H1 (cell line): Measurements from ENCODE around the gene PTX3. TPM values are rescaled to one million over a fixed set of nuclear protein-coding genes. Genes with fewer than 3 reads are reported as not detected.

ENCODE experiments used
- CTCF ChIA-PET: fragments of 300-600 bp; sonication (Branson Sonifier 250); formaldehyde crosslinking; loops from one replicate; lab custom pipeline; 2021; ENCODE audit not compliant: partially characterized antibody; lab: Charles Lee
- POLR2A ChIA-PET: fragments of 300-600 bp; sonication (Branson Sonifier 250); formaldehyde crosslinking; loops from one replicate; lab custom pipeline; 2021; ENCODE audit warnings: inconsistent platforms; ENCODE audit not compliant: partially characterized antibody; lab: Charles Lee
- DNase-seq, 2 experiments: peaks; one replicate each; pipeline versions ENCODE4 v3.0.0 to v3.0.0-alpha.2; 2010 to 2022; ENCODE audit warnings: low spot score in 2 of 2, low read depth in 1 of 2, mixed read lengths in 1 of 2
- FAIRE-seq: peaks from 2 replicates; lab custom pipeline; 2011; peaks lifted over from hg19 to GRCh38; lab: Jason Lieb, UNC
- H2AFZ ChIP-seq: 2 replicates; pipeline ENCODE4 v1.8.1; 2012; ENCODE audit warnings: low read length, inconsistent platforms
- H2AK5ac ChIP-seq: 2 replicates; pipeline ENCODE4 v1.6.1; 2013; ENCODE audit warnings: low read depth, low read length
- H2BK120ac ChIP-seq: replicated peaks from 2 replicates; pipeline ENCODE3; 2013; ENCODE audit warnings: low read depth, low read length, inconsistent platforms
- H2BK12ac ChIP-seq: 2 replicates; pipeline ENCODE4 v1.6.1; 2013; ENCODE audit warnings: low read depth, low read length
- H2BK15ac ChIP-seq: 2 replicates; pipeline ENCODE4 v1.6.1; 2013; ENCODE audit warnings: low read length
- H2BK20ac ChIP-seq: 2 replicates; pipeline ENCODE4 v1.6.1; 2013; ENCODE audit warnings: low read length
- H2BK5ac ChIP-seq: 2 replicates; pipeline ENCODE4 v1.6.1; 2013; ENCODE audit warnings: low read depth, low read length
- H3K14ac ChIP-seq: 2 replicates; pipeline ENCODE4 v1.6.1; 2013; ENCODE audit warnings: inconsistent platforms; ENCODE audit not compliant: insufficient read length
- H3K18ac ChIP-seq: 2 replicates; pipeline ENCODE4 v1.6.1; 2013; ENCODE audit warnings: low read length; ENCODE audit errors: extremely low read depth
- H3K23ac ChIP-seq: 2 replicates; pipeline ENCODE4 v1.6.1; 2013; ENCODE audit warnings: inconsistent platforms; ENCODE audit not compliant: insufficient read length
- H3K23me2 ChIP-seq: 2 replicates; pipeline ENCODE4 v1.6.1; 2013; ENCODE audit warnings: low read depth, low read length
- H3K27ac ChIP-seq: 2 replicates; pipeline ENCODE4 v1.6.1; 2011; ENCODE audit warnings: low read depth, low read length, inconsistent platforms
- H3K27me3 ChIP-seq, 4 experiments: replicated peaks in 1 of 4; 1 replicate in 1 of 4; 2 replicates in 3 of 4; pipeline versions ENCODE4 v1.6.1 to v1.8.1; 2011 to 2013; ENCODE audit warnings: low read length in 3 of 4, mild to moderate bottlenecking in 3 of 4, inconsistent platforms in 2 of 4, mixed read lengths in 2 of 4, moderate library complexity in 1 of 4; ENCODE audit not compliant: control insufficient read depth in 3 of 4, insufficient read depth in 3 of 4; ENCODE audit errors: extremely low read depth in 1 of 4
- H3K36me3 ChIP-seq, 4 experiments: 2 replicates each; pipeline versions ENCODE4 v1.6.1 to v1.8.1; 2011 to 2013; ENCODE audit warnings: mild to moderate bottlenecking in 4 of 4, low read length in 3 of 4, moderate library complexity in 2 of 4, control low read depth in 1 of 4, inconsistent platforms in 1 of 4; ENCODE audit not compliant: insufficient read depth in 4 of 4, control insufficient read depth in 2 of 4
- H3K4ac ChIP-seq: replicated peaks from 2 replicates; pipeline ENCODE3; 2013; ENCODE audit warnings: low read length, low read depth, mixed read lengths, inconsistent platforms; ENCODE audit not compliant: insufficient read length
- H3K4me1 ChIP-seq, 4 experiments: replicated peaks in 1 of 4; 1 replicate in 1 of 4; 2 replicates in 3 of 4; pipeline versions ENCODE4 v1.6.1 to v1.8.1; 2011 to 2013; ENCODE audit warnings: low read length in 3 of 4, inconsistent platforms in 2 of 4, mixed read lengths in 1 of 4; ENCODE audit not compliant: insufficient read depth in 4 of 4, control insufficient read depth in 3 of 4
- H3K4me2 ChIP-seq, 2 experiments: 2 replicates each; pipeline versions ENCODE4 v1.6.1 to v1.8.1; 2011 to 2013; ENCODE audit warnings: low read depth in 2 of 2, low read length in 2 of 2, control low read depth in 1 of 2, inconsistent platforms in 1 of 2, mild to moderate bottlenecking in 1 of 2; ENCODE audit not compliant: insufficient read depth in 1 of 2
- H3K4me3 ChIP-seq, 4 experiments: fragments of 200-600, 300-600 bp in 1 of 4; sonication (generic), shearing (Covaris generic), sonication (Bioruptor Twin) in 1 of 4; 2 replicates each; pipeline versions ENCODE4 v1.5.1 to v1.8.1; 2011 to 2016; ENCODE audit warnings: low read length in 4 of 4, low read depth in 3 of 4, control low read depth in 2 of 4, inconsistent platforms in 2 of 4, mild to moderate bottlenecking in 2 of 4, mixed read lengths in 1 of 4, moderate library complexity in 1 of 4; ENCODE audit not compliant: insufficient read depth in 2 of 4; ENCODE audit errors: extremely low read depth in 1 of 4
- H3K56ac ChIP-seq: replicated peaks from 2 replicates; pipeline ENCODE3; 2013; ENCODE audit warnings: low read depth, mild to moderate bottlenecking, mixed read lengths, low read length, inconsistent platforms; ENCODE audit not compliant: insufficient read length
- H3K79me1 ChIP-seq: 2 replicates; pipeline ENCODE4 v1.6.1; 2013; ENCODE audit warnings: low read depth, low read length, control low read depth
- H3K79me2 ChIP-seq, 2 experiments: 2 replicates each; pipeline versions ENCODE4 v1.6.1 to v1.8.1; 2012 to 2013; ENCODE audit warnings: low read length in 2 of 2, mild to moderate bottlenecking in 2 of 2, inconsistent platforms in 1 of 2; ENCODE audit not compliant: insufficient read depth in 2 of 2, control insufficient read depth in 1 of 2
- H3K9ac ChIP-seq, 4 experiments: replicated peaks in 1 of 4; 1 replicate in 1 of 4; 2 replicates in 3 of 4; pipeline versions ENCODE4 v1.6.1 to v1.8.1; 2011 to 2013; ENCODE audit warnings: low read depth in 3 of 4, low read length in 3 of 4, control low read depth in 2 of 4, mild to moderate bottlenecking in 2 of 4, moderate library complexity in 2 of 4, inconsistent platforms in 1 of 4; ENCODE audit errors: extremely low read depth in 1 of 4
- H3K9me3 ChIP-seq, 2 experiments: 2 replicates each; pipeline versions ENCODE4 v1.6.1 to v1.8.1; 2012 to 2013; ENCODE audit warnings: mild to moderate bottlenecking in 2 of 2, moderate library complexity in 2 of 2, control low read depth in 1 of 2, inconsistent platforms in 1 of 2, low read depth in 1 of 2, low read length in 1 of 2, mixed read lengths in 1 of 2; ENCODE audit not compliant: insufficient read depth in 2 of 2
- H4K20me1 ChIP-seq, 2 experiments: replicated peaks in 1 of 2; 2 replicates each; pipeline versions ENCODE3 to v1.8.1; 2011 to 2013; ENCODE audit warnings: inconsistent platforms in 2 of 2, low read length in 2 of 2, mild to moderate bottlenecking in 1 of 2; ENCODE audit not compliant: insufficient read depth in 2 of 2, control insufficient read depth in 1 of 2
- H4K5ac ChIP-seq: 2 replicates; pipeline ENCODE4 v1.6.1; 2013; ENCODE audit warnings: low read length, low read depth, mixed read lengths, inconsistent platforms; ENCODE audit not compliant: insufficient read length
- H4K8ac ChIP-seq: 2 replicates; pipeline ENCODE4 v1.8.0; 2013; ENCODE audit warnings: mild to moderate bottlenecking, moderate library complexity, low read length, inconsistent platforms; ENCODE audit not compliant: insufficient read depth; ENCODE audit errors: extremely low read depth
- H4K91ac ChIP-seq: replicated peaks from 2 replicates; pipeline ENCODE3; 2013; ENCODE audit warnings: low read length, mixed read lengths, inconsistent platforms; ENCODE audit not compliant: insufficient read length
- CHD1 ChIP-seq: IDR thresholded peaks from 2 replicates; pipeline ENCODE4 v1.6.1; 2012; ENCODE audit warnings: low read depth, low read length, improper control_type of control experiment
- CHD2 ChIP-seq: IDR thresholded peaks from 2 replicates; pipeline ENCODE4 v1.6.1; 2012; ENCODE audit warnings: low read length, improper control_type of control experiment
- HDAC6 ChIP-seq: IDR thresholded peaks from one replicate; pipeline ENCODE4 v1.7.1; 2012; ENCODE audit warnings: low read depth, mild to moderate bottlenecking, inconsistent platforms, low read length, moderate library complexity
- JUN ChIP-seq: IDR thresholded peaks from 2 replicates; pipeline ENCODE4 v1.6.1; 2011; ENCODE audit warnings: low read depth, mild to moderate bottlenecking, improper control_type of control experiment, low read length
- RBBP5 ChIP-seq: IDR thresholded peaks from 2 replicates; pipeline ENCODE4 v1.7.1; 2012; ENCODE audit warnings: low read depth, mild to moderate bottlenecking, inconsistent platforms, low read length, moderate library complexity, borderline replicate concordance
- WGBS, 2 experiments: shearing (Covaris generic) in 1 of 2; methylation state at CpG; one replicate each; pipeline versions ENCODE4 v1.1.6 to v1.1.7; 2013 to 2015; ENCODE audit warnings: low lambda C conversion rate in 2 of 2, mixed read lengths in 2 of 2, inconsistent platforms in 1 of 2, low coverage in 1 of 2, missing lambda C conversion rate in 1 of 2; ENCODE audit not compliant: insufficient replicate concordance in 2 of 2, insufficient coverage in 1 of 2, insufficient read length in 1 of 2; ENCODE audit errors: extremely low coverage in 1 of 2, missing lambda C conversion rate in 1 of 2; 5-methylcytosine and 5-hydroxymethylcytosine counted together
- polyA plus RNA-seq, 7 experiments: library from polyadenylated mRNA; depleted of rRNA in 3 of 7; stranded (reverse) in 5 of 7; unstranded in 2 of 7; fragments of >200 nt in 5 of 7; fragments of 200-250 nt in 2 of 7; gene quantifications; 1 replicate in 5 of 7; 2 replicates in 1 of 7; 4 replicates in 1 of 7; pipeline versions ENCODE4 v1.2.1 to v1.2.3, GENCODE V29; 2011 to 2013; ENCODE audit warnings: missing spikeins in 2 of 7, mixed read lengths in 2 of 7
- total RNA-seq: library from RNA; stranded (reverse); fragmentation: NEBNext Ultra II Directional; extraction: Animal tissue kit (Norgen Biotek cat#: 25700); gene quantifications from 2 replicates; pipeline ENCODE4 v1.2.1, GENCODE V29; 2021
- TF ChIP-seq, protein P1 (sequence below): IDR thresholded peaks from 2 replicates; pipeline ENCODE4 v1.6.1; 2012; ENCODE audit warnings: inconsistent platforms
- TF ChIP-seq, protein P2 (sequence below): IDR thresholded peaks from 2 replicates; pipeline ENCODE4 v1.6.1; 2011; ENCODE audit warnings: low read depth, mild to moderate bottlenecking, low read length; ENCODE audit not compliant: insufficient read depth

Gene PTX3
- total and polyA plus RNA-seq, 2 of the 8 experiments (the other 6 are each of a cell fraction or from before 2014, with no cell fraction given), result 1.2 to 1.7 TPM

DNA sequence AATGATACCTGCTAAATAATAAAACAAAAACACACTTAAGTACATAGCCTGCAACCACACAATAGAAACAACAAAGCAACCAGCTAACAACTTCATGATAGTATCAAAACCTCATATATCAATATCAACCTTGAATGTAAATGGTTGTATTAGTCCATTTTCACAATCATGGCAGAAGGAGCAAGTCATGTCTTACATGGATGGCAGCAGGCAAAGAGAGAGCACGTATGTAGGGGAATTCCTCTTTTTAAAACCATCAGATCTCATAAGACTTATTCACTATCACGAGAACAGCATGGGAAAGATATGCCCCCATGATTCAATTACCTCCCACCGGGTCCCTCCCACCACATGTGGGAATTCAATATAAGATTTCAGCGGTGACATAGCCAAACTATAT is 44.5 kb upstream of the PTX3 start:
- Histone ChIP-seq H2BK120ac (no peak overlapping the region), H2AK5ac (no peak overlapping the region), H2BK15ac (no peak overlapping the region), H3K14ac (no peak overlapping the region), H4K20me1 (no peaks in the 10 kb centered on the region), H4K5ac (no peak overlapping the region), H3K18ac (no peak overlapping the region), H4K8ac (no peak overlapping the region), H2AFZ (no peak overlapping the region), H3K79me2 (no peaks in the 10 kb centered on the region), H3K4me1 (no peaks in the 10 kb centered on the region), H3K4ac (no peak overlapping the region), H3K4me3 (no peak overlapping the region), H3K9me3 (no peaks in the 10 kb centered on the region), H3K4me2 (no peak overlapping the region), H4K91ac (no peak overlapping the region), H3K56ac (no peak overlapping the region), H3K27me3 (no peaks in the 10 kb centered on the region), H3K23ac (no peak overlapping the region), H3K23me2 (no peaks in the 10 kb centered on the region), H3K9ac (no peak overlapping the region), H2BK5ac (no peak overlapping the region), H3K79me1 (no peaks in the 10 kb centered on the region), H3K27ac (no peak overlapping the region), H3K36me3 (no peaks in the 10 kb centered on the region; a peak in 1 of 8 replicates), H2BK12ac (no peak overlapping the region), H2BK20ac (no peak overlapping the region)
- WGBS, 2 experiments, result 93% methylated on average over 4 of the region's 4 CpGs; no CpG with 5 or more reads in 1 of the 2 experiments
- POLR2A ChIA-PET, result no interaction called here
- DNase-seq (no peak), FAIRE-seq (no peak)
- TF ChIP-seq, protein P1, sequence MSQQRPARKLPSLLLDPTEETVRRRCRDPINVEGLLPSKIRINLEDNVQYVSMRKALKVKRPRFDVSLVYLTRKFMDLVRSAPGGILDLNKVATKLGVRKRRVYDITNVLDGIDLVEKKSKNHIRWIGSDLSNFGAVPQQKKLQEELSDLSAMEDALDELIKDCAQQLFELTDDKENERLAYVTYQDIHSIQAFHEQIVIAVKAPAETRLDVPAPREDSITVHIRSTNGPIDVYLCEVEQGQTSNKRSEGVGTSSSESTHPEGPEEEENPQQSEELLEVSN, result no peak
- TF ChIP-seq CHD2, result no peak
- TF ChIP-seq CHD1, result no peak
- TF ChIP-seq RBBP5, result no peak
- TF ChIP-seq, protein P2, sequence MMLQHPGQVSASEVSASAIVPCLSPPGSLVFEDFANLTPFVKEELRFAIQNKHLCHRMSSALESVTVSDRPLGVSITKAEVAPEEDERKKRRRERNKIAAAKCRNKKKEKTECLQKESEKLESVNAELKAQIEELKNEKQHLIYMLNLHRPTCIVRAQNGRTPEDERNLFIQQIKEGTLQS, result no peak
- no peak for TF ChIP-seq JUN
- TF ChIP-seq HDAC6, result no peak
- CTCF ChIA-PET, result interaction anchor here (1.0 to 2.6 kb wide), 5 partner anchors 9 to 202 kb away, joined by 3 to 9 read pairs (median 3); no protein-coding TSS in a partner anchor
